HG02852 (cell line): ENCODE data around the gene SH3RF2.
"Not testable (repeated sequence)": the region's sequence is repeated elsewhere in the genome, so short reads cannot be mapped to it uniquely, and the experiment has no call there.

Experiments used
- ATAC-seq: cut with Tn5 transposase; IDR thresholded peaks from one replicate; pipeline ENCODE4 v1.9.1; 2021; ENCODE audit warnings: mild to moderate bottlenecking, moderate library complexity; ENCODE audit not compliant: unreplicated experiment

Gene SH3RF2, protein sequence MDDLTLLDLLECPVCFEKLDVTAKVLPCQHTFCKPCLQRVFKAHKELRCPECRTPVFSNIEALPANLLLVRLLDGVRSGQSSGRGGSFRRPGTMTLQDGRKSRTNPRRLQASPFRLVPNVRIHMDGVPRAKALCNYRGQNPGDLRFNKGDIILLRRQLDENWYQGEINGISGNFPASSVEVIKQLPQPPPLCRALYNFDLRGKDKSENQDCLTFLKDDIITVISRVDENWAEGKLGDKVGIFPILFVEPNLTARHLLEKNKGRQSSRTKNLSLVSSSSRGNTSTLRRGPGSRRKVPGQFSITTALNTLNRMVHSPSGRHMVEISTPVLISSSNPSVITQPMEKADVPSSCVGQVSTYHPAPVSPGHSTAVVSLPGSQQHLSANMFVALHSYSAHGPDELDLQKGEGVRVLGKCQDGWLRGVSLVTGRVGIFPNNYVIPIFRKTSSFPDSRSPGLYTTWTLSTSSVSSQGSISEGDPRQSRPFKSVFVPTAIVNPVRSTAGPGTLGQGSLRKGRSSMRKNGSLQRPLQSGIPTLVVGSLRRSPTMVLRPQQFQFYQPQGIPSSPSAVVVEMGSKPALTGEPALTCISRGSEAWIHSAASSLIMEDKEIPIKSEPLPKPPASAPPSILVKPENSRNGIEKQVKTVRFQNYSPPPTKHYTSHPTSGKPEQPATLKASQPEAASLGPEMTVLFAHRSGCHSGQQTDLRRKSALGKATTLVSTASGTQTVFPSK

DNA sequence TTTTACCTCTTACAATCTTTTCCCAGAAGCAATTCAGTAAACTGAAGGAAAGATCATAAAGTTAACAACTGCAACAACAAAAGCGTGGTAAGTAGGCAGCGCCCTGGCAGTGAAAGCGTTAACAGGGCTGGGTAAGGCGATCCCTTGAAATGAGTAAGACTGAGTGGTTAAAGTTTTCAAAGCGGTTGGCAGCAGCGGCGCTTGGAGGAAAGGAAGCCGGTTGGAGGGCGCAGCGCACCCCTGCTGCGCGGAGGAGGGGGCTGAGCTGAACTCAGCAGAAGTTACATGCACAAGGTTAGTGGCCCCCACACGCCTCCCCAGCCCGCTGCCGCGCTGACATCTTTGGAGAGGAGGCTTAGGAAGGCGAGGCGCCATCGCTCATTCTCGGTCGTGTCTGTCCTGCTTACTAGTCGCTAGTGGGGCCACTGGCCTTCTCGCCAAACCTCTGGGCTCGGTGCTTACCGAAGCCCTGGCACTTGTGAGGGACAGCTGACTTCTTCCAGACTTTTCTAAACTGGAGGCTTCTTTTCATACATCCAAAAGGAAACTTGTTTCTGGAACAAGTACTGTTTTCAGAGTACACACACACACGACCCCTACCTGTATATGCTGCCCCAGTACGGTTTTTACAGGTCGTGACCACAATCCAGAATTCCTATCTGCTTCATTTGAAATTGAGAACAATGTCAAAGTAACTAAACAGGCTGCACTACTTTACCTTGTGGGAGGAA, at the start of gene SH3RF2:
Gene SH3RF2 (plus strand): TSS at position 178 of the 731 bp plus-strand sequence. CDS start 1,351 bp downstream, outside the sequence.
- no peak for ATAC-seq

DNA sequence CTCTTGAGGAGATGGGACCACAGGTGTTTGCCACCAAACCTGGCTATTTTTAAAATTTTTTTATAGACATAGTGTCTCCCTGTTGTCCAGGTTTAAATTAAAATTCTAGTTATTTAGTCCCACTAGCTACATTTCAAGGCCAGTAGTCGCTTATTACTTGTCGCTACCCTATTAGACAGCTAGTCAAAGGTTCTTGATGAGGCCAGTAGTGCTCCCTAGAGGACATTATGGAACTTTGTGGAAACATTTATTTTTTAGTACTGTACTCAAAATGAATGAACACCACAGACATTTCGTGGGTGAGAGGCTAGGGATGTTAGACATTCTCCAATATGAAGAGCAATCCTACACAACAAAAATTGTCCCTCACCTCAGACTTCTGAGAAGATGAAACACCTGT, 49.2 kb upstream of the SH3RF2 start:
- no peak for ATAC-seq

DNA sequence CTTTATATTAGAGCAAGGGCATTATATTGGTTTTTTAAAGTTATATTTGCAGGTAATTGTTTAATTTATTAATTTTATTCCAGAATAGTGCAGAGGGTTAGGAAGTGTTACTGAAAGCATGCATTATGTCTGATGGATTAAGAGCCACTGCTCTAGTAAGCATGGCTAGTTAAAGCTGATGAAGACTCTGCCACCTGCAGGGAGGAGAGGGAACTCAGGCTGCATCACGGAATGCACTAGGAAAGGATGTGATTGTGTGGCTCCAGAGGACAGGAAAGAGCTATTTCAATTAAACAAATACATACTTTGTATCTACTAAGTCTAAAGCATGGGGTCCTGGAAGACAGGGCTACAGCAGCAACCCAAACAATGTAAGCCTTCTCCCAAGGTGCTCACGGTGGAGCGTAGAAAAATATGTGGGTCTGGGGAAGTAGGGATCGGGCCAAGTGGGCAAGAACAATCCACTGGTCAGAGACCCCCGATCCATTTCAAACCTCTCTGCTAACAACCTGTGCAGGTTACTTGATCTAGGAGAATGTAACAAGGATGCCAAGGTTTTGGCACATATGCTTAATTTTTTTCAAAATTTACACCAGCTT, 48.3 kb upstream of the SH3RF2 start:
- ATAC-seq: no peak

DNA sequence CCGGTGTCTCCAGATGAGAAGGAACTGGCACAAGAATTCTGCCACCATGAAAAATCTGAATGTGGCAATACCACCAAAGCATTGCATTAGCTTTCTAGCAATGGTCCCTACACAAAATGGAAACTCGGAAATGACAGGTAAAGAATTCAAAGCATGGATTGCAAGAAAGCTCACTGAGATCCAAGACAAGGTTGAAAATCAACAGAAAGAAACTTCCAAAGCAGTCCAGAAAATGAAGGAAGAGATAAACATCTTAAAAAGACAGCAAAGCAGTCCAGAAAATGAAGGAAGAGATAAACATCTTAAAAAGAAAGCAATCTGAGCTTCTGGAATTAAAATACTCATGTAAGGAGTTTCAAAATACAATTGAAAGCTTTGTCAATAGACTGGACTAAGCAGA, 46.8 kb upstream of the SH3RF2 start:
- no peak for ATAC-seq

DNA sequence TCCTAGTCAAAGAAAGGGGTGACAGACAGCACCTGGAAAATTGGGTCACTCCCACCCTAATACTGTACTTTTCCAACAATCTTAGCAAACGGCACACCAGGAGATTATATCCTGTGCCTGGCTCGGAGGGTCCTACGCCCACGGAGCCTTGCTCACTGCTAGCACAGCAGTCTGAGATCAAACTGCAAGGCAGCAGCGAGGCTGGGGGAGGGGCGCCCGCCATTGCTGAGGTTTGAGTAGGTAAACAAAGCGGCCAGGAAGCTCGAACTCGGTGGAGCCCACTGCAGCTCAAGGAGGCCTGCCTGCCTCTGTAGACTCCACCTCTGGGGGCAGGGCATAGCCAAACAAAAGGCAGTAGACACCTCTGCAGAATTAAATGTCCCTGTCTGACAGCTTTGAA, 45.0 kb upstream of the SH3RF2 start:
- not testable (repeated sequence) for ATAC-seq

DNA sequence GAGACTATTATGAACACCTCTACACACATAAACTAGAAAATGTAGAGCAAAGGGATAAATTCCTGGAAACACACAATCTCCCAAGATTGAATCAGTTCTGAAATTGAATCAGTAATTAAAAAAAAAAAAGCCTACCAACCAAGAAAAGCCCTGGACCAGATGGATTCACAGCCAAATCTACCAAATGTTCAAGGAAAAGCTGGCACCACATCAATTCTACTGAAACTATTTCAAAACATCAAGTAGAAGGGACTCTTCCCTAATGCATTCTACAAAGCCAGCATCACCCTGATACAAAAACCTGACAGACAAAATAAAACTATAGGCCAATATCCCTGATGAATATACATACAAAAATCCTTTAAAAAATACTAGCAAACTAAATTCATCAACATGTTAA, 38.2 kb upstream of the SH3RF2 start:
- no peak for ATAC-seq

DNA sequence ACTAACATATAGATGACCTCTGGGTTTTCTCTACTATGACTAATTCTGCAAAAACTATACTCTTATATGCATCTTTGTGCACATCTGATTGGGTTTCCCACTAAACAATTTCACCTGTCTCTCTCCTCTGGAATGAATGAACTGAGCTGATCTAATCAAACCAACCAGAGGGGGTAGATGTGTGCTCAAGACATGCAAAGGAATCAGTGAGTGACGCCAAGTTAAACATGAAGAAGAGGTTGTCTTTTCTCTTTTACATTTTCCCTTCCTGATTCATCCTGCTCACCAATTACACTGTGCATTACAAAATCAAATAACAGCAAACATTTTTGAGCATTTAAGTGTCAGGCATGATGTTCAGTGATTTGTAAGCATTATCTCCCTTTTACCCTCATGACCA, 34.0 kb upstream of the SH3RF2 start:
- ATAC-seq: no peak

DNA sequence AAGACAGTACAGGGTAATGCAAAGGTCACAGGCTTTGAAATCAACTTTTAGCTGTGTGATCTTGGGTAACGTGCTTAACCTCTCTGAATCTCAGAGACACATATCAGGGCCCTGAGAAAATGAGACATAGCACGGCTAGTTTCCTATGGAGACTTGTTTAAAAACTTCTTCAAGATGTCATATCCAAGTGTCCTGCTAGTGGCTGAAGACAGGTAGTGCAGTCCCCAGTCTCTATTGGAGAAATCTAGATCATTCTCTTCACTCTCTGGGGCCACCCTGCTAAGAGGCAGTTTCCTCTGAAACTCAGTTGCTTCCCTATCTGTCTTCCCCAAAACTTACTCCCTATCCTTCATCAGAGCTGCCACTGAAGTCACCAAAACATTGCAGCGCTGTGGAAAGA, 33.3 kb upstream of the SH3RF2 start:
- no peak for ATAC-seq

DNA sequence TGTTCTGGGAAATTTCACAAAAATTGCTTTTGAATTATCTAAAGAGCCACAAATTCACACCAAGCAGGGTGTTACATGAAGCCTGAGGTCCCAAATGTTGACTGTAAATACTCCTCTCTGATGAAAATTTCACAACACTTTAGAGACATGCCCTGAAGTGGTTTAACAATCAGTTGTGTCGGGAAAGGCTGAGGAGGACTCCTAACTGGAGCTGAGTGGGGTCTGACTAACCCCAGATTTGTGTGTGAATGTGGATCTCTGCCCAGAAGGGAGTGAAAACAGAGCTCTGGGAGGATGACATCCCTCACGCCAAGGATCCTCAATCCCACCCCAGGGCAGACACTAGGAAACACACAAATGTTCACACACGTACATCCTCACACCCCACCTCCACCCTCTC, 32.5 kb upstream of the SH3RF2 start:
- no peak for ATAC-seq

DNA sequence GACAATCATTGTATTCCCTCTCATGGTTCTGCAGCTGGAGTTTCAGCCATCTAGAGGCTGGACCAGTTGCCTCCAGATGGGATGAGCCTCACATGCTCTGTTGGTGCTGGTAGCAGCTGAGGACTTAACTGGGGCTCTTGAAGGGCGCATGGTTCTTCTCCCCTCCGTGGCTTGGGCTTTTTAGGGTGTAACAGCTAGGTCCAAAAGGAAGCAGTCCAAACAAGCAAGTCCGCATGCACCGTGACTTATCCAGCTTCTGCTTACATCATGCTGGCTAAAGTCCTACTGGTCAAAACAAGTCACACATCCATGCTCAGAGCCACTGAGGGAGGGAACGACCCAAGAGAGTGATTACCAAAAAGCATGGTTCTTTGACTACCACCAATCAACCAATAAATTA, 31.6 kb upstream of the SH3RF2 start:
- ATAC-seq: no peak

DNA sequence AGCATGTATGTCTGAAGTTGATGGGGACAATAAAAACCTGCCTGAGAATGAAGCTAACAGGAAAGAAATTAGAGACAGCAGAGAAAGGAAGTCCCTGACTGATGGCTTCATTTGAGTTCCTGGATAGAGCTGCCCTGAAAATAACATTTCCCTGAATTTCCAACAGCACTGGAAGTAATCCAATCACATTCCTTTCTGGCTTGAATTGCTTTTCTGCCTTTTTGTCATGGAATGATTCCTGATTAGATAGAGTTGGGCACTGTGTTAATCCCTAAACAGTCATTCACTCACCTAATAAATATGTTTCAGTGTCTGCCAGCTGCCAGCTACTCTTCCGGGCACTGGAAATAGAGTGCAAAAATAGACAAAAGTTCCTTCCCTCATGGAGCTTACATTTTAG, 30.0 kb upstream of the SH3RF2 start:
- no peak for ATAC-seq

DNA sequence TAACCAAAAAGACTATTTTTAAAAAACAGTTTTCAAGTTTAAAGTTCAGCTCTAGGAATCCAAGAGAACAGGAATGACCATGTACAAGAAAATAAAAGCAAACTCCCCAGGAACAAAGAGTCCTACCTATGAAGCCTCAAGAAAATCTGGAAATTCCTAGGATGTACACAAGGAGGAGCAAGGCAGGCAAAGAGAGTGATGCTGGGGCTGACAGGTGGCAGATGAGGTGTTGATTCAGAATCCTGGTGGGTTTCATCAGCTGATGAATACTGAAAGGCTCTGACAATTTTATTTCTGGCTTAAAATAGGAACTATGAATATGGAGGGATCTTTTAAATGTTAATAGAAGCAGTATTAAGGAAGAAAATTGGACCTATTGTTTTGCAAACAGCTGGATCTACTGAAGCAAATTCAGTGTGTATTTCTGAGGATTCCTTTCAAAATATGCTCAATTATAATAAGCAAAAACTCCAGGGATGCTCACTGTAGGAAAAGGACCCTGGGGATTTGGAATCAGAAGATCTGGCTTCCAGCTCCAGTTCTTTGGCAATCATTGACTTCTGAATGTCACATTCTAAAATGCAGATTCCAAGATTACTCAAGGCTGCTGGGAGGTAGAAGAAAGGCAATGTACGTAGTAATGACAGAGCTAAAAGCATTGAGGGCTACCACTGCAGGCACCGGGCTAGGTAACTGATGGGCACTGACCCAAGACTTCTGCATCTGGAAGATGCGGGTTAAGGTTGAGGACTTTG, 28.0 kb upstream of the SH3RF2 start:
- ATAC-seq: no peak

DNA sequence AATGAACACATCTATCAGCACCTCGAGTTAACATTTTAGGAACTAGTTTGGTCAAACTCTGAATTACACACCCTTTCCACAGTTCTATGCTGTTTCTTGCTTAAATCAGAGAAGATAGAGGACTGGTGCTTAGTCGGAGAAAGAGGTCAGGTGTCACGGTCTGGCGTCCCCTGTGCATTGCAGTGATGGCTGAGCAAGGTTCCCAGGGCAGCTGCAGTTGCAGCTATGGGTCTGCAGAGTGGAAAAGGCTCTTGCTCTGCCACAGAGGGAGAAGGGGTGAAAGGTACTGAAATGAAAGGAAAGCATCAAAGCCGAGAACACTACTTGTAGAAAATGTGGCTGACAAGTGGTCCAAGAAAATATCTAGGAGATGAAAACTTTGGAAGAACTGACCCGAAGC, 25.2 kb upstream of the SH3RF2 start:
- no peak for ATAC-seq

DNA sequence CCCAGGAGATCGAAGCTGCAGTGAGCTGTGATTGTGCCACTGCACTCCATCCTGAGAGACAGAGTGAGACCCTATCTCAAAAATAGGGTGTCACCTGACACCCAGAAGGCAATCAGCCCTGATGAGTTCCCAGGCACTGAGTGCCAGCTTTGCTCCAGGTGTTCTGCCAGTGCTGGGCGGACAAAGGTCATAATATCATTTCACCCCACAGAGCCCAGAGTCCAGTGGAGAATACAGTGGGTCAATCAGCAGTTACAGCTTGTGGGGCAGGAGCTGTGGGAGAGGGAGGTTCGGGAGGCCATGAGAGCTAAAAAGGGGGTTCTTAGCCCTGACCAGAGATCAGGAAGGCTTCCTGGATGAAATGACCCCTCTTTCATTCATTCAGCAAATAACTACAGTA, 24.4 kb upstream of the SH3RF2 start:
- no peak for ATAC-seq

DNA sequence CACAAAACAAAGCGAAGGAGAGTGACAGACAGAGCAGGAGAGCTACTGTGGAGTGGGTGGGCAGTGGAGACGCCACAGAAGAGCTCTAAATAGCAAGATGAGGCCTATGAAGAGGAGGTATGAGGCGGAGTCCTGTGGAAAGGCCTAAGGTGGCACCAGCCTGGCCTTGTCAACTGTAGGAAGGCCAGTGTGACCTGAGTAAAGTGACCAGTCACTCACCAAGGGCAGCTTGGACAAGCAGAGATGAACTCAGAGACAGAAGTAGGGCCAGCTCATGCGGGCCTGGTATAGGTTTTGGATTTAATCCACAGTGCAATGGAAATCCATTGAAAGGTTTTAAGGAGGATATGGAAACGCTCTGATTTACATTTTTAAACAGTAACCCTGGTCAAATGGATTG, 23.8 kb upstream of the SH3RF2 start:
- ATAC-seq: no peak

DNA sequence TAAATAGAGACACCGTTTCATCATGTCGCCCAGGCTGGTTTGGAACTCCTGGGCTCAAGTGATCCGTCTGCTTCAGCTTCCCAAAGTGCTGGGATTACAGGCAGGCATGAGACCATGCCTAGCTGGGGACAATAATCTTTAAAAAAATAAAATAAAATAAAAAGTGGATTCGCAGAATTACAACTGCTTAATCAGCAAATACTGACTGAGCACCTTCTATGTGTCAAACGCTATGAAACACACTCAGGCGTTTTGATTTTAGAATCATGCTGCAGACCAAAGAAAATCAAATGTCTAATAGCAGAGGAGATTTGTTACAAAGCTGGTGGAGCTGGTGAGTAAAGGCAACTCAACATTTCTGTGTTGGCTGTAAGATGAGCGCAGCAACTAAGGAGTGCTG, 22.7 kb upstream of the SH3RF2 start:
- ATAC-seq: no peak

DNA sequence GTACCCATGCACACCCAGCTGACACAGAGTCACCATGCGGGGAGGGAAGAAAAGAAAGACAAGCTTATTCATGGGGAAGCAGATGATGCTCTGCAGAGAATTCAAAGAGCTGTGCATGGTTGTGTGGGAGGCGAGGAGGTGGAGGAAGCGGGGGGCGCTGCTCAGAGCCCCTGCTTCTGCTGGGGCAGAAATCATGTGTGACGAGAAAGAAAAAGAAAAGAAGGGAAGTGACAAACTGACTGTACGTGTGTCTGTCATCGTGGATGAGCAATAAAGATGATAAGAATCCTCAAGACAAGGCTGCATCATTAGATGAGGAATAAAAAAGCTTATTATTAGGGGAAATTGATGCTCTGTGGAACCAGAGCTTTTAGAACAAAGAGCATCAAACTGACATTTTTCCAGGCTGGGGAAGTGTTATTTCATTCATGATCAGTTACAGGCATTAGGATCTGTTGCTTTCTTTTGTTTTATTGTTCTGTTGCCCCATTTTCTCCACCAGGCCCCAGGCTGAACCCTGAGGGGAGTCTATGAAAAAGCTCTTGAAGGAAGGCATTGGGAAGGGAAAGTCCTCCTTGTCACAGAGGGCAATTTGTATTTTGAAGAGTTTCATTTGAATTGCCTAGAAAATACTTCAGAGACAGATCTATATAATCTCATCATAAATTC, 20.3 kb upstream of the SH3RF2 start:
- ATAC-seq: no peak

DNA sequence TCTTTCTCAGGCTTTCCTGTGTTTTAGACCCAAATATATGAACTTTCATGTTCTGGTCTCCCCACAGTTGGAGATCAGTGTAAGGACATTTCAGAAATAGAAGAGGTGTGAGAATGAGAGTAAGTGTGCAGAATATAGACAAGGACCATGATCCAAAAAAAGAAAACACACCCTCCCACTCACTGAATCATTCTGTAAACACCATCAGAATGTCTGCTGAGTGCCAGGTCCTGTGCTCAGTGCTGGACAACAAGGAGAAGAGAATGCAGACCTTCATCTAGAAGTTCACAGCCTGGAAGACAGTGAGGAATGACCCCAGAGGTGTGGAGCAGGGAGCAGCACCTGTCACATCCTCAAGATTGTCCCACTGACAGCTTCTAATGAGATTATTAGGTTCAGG, 19.1 kb upstream of the SH3RF2 start:
- no peak for ATAC-seq

DNA sequence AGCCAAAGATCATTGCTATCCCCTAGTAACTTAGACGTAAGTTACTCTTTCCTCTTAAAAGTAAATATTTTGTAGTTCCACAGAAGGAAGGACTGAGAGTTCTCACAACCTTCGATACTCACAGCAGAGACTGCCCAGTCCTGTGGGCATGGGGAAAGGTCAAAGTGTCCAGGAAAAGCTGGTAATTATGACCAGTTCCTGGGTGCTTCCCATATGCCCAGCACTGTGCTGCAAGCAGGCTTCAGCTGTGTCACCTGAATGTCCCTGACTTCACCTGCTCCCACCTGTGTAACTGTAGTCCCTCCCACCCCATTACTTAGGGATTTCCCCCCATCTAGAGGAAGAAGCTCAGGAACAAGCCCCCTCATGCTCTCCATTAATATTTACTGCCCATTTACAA, 18.0 kb upstream of the SH3RF2 start:
- ATAC-seq: no peak

DNA sequence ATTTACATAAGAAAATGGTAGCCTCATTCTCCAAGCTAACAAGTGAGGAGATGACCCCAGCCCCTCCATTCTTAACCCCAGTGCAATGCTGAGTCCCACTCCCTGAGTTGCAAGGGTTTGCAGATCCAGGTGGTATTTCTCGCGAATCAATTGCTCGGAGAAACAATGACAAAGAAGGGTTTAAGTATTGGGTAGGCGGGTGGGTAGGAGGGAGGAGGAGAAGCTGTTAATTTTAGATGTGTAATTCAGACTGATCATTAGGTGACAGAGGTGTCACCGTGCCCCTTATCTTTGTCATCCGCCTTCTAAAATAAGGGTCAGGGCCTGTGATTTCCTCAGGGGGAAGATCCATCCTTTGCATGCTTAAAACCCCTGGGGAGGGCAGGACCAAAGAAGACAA, 17.0 kb upstream of the SH3RF2 start:
- ATAC-seq: no peak
